GM20431 (cell line): ENCODE data around the gene NAT8L.
"Not testable (repeated sequence)": the region's sequence is repeated elsewhere in the genome, so short reads cannot be mapped to it uniquely, and the experiment has no call there.

ENCODE experiments used
- in situ Hi-C: fragments of 300-500 bp; cut with MseI, MboI; formaldehyde crosslinking; loops from one replicate; pipeline ENCODE4 v1.15.0; 2020; ENCODE audit warnings: low sequenced_read_pairs; ENCODE audit not compliant: unreplicated experiment

Gene NAT8L

GRCh38 chr4:2059046-2059725, at the start of gene NAT8L:
Gene NAT8L, plus strand, starts transcription at chr4:2059327. Its CDS starts 185 bp downstream, at chr4:2059512.
- in situ Hi-C loops = no loop called here

- in situ Hi-C loops = no loop called here
Measured at GRCh38 chr4:2009651-2010233, 49.4 kb upstream of the NAT8L start.

- in situ Hi-C loops = no loop called here
Measured at GRCh38 chr4:2011583-2011982, 47.5 kb upstream of the NAT8L start.

- in situ Hi-C loops = no loop called here
Measured at GRCh38 chr4:2015008-2015407, 44.1 kb upstream of the NAT8L start.

- in situ Hi-C loops = not testable (repeated sequence)
Measured at GRCh38 chr4:2021358-2022018, 37.6 kb upstream of the NAT8L start.

- in situ Hi-C loops = no loop called here
Measured at GRCh38 chr4:2024683-2025082, 34.4 kb upstream of the NAT8L start.

- in situ Hi-C loops = no loop called here
Measured at GRCh38 chr4:2025817-2026216, 33.3 kb upstream of the NAT8L start.

GRCh38 chr4:2027120-2027519, 32.0 kb upstream of the NAT8L start:
- in situ Hi-C loops = not testable (repeated sequence)

GRCh38 chr4:2031161-2031560, 28.0 kb upstream of the NAT8L start:
- in situ Hi-C loops = not testable (repeated sequence)

GRCh38 chr4:2036327-2036726, 22.8 kb upstream of the NAT8L start:
- in situ Hi-C loops = no loop called here

- in situ Hi-C loops = no loop called here
Measured at GRCh38 chr4:2036866-2037265, 22.3 kb upstream of the NAT8L start.

GRCh38 chr4:2040391-2041238, 18.5 kb upstream of the NAT8L start:
- in situ Hi-C loops = no loop called here

GRCh38 chr4:2041239-2042130, 17.6 kb upstream of the NAT8L start:
- in situ Hi-C loops = no loop called here

GRCh38 chr4:2042204-2042946, 16.8 kb upstream of the NAT8L start:
- in situ Hi-C loops = no loop called here

- in situ Hi-C loops = no loop called here
Measured at GRCh38 chr4:2042947-2043395, 16.2 kb upstream of the NAT8L start.

GRCh38 chr4:2043396-2044118, 15.6 kb upstream of the NAT8L start:
- in situ Hi-C loops = no loop called here

- in situ Hi-C loops = no loop called here
Measured at GRCh38 chr4:2044119-2044485, 15.0 kb upstream of the NAT8L start.
